Neuronal stem cell (in vitro differentiated cells): ENCODE data around the gene CFAP65.

Experiments used
- DNase-seq: peaks from one replicate; pipeline ENCODE4 v3.0.0-alpha.2; 2013; ENCODE audit warnings: low spot score
- H2AFZ ChIP-seq: one replicate; pipeline ENCODE4 v1.6.1; 2013; ENCODE audit warnings: mild to moderate bottlenecking, low read length, inconsistent platforms
- H2AK5ac ChIP-seq: 2 replicates; pipeline ENCODE4 v1.6.1; 2013; ENCODE audit warnings: low read depth, mild to moderate bottlenecking, inconsistent platforms, low read length, moderate library complexity, mixed read lengths
- H2BK120ac ChIP-seq: 2 replicates; pipeline ENCODE4 v1.6.1; 2013; ENCODE audit warnings: low read depth, mild to moderate bottlenecking, inconsistent platforms, low read length, moderate library complexity, mixed read lengths
- H2BK12ac ChIP-seq: one replicate; pipeline ENCODE4 v1.6.1; 2013; ENCODE audit warnings: low read length, inconsistent platforms
- H2BK15ac ChIP-seq: 2 replicates; pipeline ENCODE4 v1.6.1; 2013; ENCODE audit warnings: mild to moderate bottlenecking, low read length, inconsistent platforms, mixed read lengths
- H2BK5ac ChIP-seq: one replicate; pipeline ENCODE4 v1.6.1; 2013; ENCODE audit warnings: inconsistent platforms, mild to moderate bottlenecking, low read length, moderate library complexity
- H3K14ac ChIP-seq: one replicate; pipeline ENCODE4 v1.6.1; 2013; ENCODE audit warnings: low read length, inconsistent platforms
- H3K18ac ChIP-seq: 2 replicates; pipeline ENCODE4 v1.6.1; 2013; ENCODE audit warnings: low read length, inconsistent platforms
- H3K23ac ChIP-seq: 2 replicates; pipeline ENCODE4 v1.6.1; 2013; ENCODE audit warnings: low read depth, mild to moderate bottlenecking, mixed read lengths, low read length, inconsistent platforms; ENCODE audit not compliant: poor library complexity
- H3K27ac ChIP-seq: replicated peaks from 3 replicates; pipeline ENCODE4 v1.5.1; 2013; ENCODE audit warnings: low read length, inconsistent platforms
- H3K27me3 ChIP-seq, 3 experiments: 2 replicates each; pipeline ENCODE4 v1.6.1; 2013; ENCODE audit warnings: low read length in 3 of 3, mild to moderate bottlenecking in 2 of 3, inconsistent platforms in 1 of 3, low read depth in 1 of 3, mixed read lengths in 1 of 3, moderate library complexity in 1 of 3; ENCODE audit not compliant: control insufficient read depth in 3 of 3, insufficient read depth in 3 of 3
- H3K36me3 ChIP-seq, 2 donors: replicated peaks in 1 of 2; 2 replicates each; pipeline ENCODE4 v1.6.1; 2013; ENCODE audit warnings: low read length in 2 of 2; ENCODE audit not compliant: control insufficient read depth in 2 of 2, insufficient read depth in 2 of 2
- H3K4ac ChIP-seq: 2 replicates; pipeline ENCODE4 v1.6.1; 2013; ENCODE audit warnings: inconsistent platforms, mild to moderate bottlenecking, low read length, moderate library complexity
- H3K4me1 ChIP-seq, 2 donors: 1 replicate in 1 of 2; 2 replicates in 1 of 2; pipeline ENCODE4 v1.6.1; 2013; ENCODE audit warnings: low read length in 2 of 2, low read depth in 1 of 2; ENCODE audit not compliant: control insufficient read depth in 2 of 2, insufficient read depth in 1 of 2
- H3K4me2 ChIP-seq: one replicate; pipeline ENCODE4 v1.6.1; 2013; ENCODE audit warnings: mild to moderate bottlenecking, low read length, inconsistent platforms; ENCODE audit not compliant: insufficient read depth, poor library complexity, severe bottlenecking
- H3K4me3 ChIP-seq, 2 donors: 2 replicates each; pipeline ENCODE4 v1.5.1; 2013; ENCODE audit warnings: low read length in 2 of 2, mild to moderate bottlenecking in 2 of 2, inconsistent platforms in 1 of 2, moderate library complexity in 1 of 2
- H3K79me1 ChIP-seq: one replicate; pipeline ENCODE4 v1.6.1; 2013; ENCODE audit warnings: low read depth, mild to moderate bottlenecking, inconsistent platforms, low read length, moderate library complexity
- H3K9ac ChIP-seq: one replicate; pipeline ENCODE4 v1.6.1; 2013; ENCODE audit warnings: mild to moderate bottlenecking, low read depth, low read length, inconsistent platforms; ENCODE audit not compliant: poor library complexity
- H3K9me3 ChIP-seq, 2 donors: replicated peaks in 1 of 2; 2 replicates each; pipeline versions ENCODE3 to v1.6.1; 2013; ENCODE audit warnings: low read length in 2 of 2, mild to moderate bottlenecking in 2 of 2, inconsistent platforms in 1 of 2, low read depth in 1 of 2, mixed read lengths in 1 of 2, moderate library complexity in 1 of 2; ENCODE audit not compliant: control insufficient read depth in 2 of 2, insufficient read depth in 1 of 2
- H4K8ac ChIP-seq: one replicate; pipeline ENCODE4 v1.6.1; 2013; ENCODE audit warnings: low read depth, mild to moderate bottlenecking, inconsistent platforms, low read length, moderate library complexity
- H4K91ac ChIP-seq: one replicate; pipeline ENCODE4 v1.6.1; 2013; ENCODE audit warnings: low read length, low read depth, mild to moderate bottlenecking, inconsistent platforms; ENCODE audit not compliant: poor library complexity
- WGBS, 2 donors: extraction: QIAGEN DNeasy Blood & Tissue Kit; methylation state at CpG; one replicate each; pipeline ENCODE4 v1.1.7; 2013; ENCODE audit warnings: missing lambda C conversion rate in 2 of 2, mixed read lengths in 1 of 2; ENCODE audit not compliant: insufficient read length in 2 of 2, insufficient replicate concordance in 1 of 2; ENCODE audit errors: extremely low coverage in 2 of 2; 5-methylcytosine and 5-hydroxymethylcytosine counted together

CFAP65 gene

GRCh38 chr2:218995561-218995960 lies 45.8 kb downstream of the CFAP65 start:
- Histone ChIP-seq H3K9me3 (peaks cover 0 to 4% of the 10 kb centered on the region in 2 donors), H3K14ac (no peak overlapping the region), H2BK15ac (peak overlapping the region; percentile 83), H3K9ac (no peak overlapping the region), H3K27me3 (peaks cover 56 to 98% (median 95%) of the 10 kb centered on the region in 3 experiments), H3K79me1 (peaks cover 2% of the 10 kb centered on the region), H2AK5ac (peak overlapping the region; percentile 79), H2BK5ac (no peak overlapping the region), H2BK12ac (no peak overlapping the region), H4K91ac (no peak overlapping the region), H3K27ac (no peak overlapping the region), H3K4me3 (no peak overlapping the region), H4K8ac (no peak overlapping the region), H2AFZ (no peak overlapping the region), H3K36me3 (no peaks in the 10 kb centered on the region), H3K18ac (no peak overlapping the region), H3K4me2 (no peak overlapping the region), H3K23ac (peak overlapping the region; percentile 76), H3K4ac (peak overlapping the region; percentile 53), H2BK120ac (no peak overlapping the region), H3K4me1 (peaks cover 0 to 19% of the 10 kb centered on the region in 2 donors)
- no peak for DNase-seq
- no CpG with 5 or more reads among the region's 8 CpGs for WGBS, 2 donors

- Histone ChIP-seq H3K23ac (peak within 1 kb of the TSS; percentile 97), H3K4me1 (peaks cover 0 to 10% of the 10 kb centered on the region in 2 donors), H4K91ac (no peak within 1 kb of the TSS), H3K4me2 (peak within 1 kb of the TSS; percentile 23), H2AK5ac (no peak within 1 kb of the TSS), H3K9me3 (peaks cover 0 to 4% of the 10 kb centered on the region in 2 donors), H3K27ac (no peak within 1 kb of the TSS), H3K36me3 (no peaks in the 10 kb centered on the region), H2BK120ac (no peak within 1 kb of the TSS), H3K79me1 (peaks cover 2% of the 10 kb centered on the region), H3K14ac (peak within 1 kb of the TSS; percentile 2), H2BK12ac (no peak within 1 kb of the TSS), H3K18ac (peak within 1 kb of the TSS; percentile 48), H2BK15ac (no peak within 1 kb of the TSS), H2BK5ac (no peak within 1 kb of the TSS), H3K4me3 (peak within 1 kb of the TSS in 1 of 2 donors; percentile 5), H3K4ac (no peak within 1 kb of the TSS), H2AFZ (peak within 1 kb of the TSS; percentile 78), H3K27me3 (peaks cover 56 to 98% (median 97%) of the 10 kb centered on the region in 3 experiments), H3K9ac (peak within 1 kb of the TSS; percentile 70), H4K8ac (no peak within 1 kb of the TSS)
- WGBS, 2 donors, result no CpG with 5 or more reads among the region's 88 CpGs
- no peak for DNase-seq
Observed at GRCh38 chr2:218993345-218994315, 47.7 kb downstream of the CFAP65 start, which contains the start of gene CRYBA2. CRYBA2 (minus strand) TSS chr2:218993422; CDS start chr2:218993176, 246 bp downstream.

- no peak overlapping the region for H3K4me3 ChIP-seq
- DNase-seq, result no peak
- no peak overlapping the region for H3K4me2 ChIP-seq
Observed at GRCh38 chr2:218992703-218993344, 48.5 kb downstream of the CFAP65 start.

More at GRCh38 chr2:218992703-218993344, 48.5 kb downstream of the CFAP65 start:
- no peak overlapping the region for H3K4ac ChIP-seq
- H3K27ac ChIP-seq, result no peak overlapping the region
- H2BK5ac ChIP-seq, result no peak overlapping the region
- peak overlapping the region; percentile 70 for H3K9ac ChIP-seq
- peaks cover 0 to 4% of the 10 kb centered on the region in 2 donors for H3K9me3 ChIP-seq
- H2BK120ac ChIP-seq, result no peak overlapping the region
- H2BK12ac ChIP-seq, result no peak overlapping the region
- H3K79me1 ChIP-seq, result peaks cover 2% of the 10 kb centered on the region
- H4K8ac ChIP-seq, result no peak overlapping the region
- no peak overlapping the region for H2AK5ac ChIP-seq
- peaks cover 58 to 98% (median 97%) of the 10 kb centered on the region in 3 experiments for H3K27me3 ChIP-seq
- H3K18ac ChIP-seq, result peak overlapping the region; percentile 48
- H3K23ac ChIP-seq, result peak overlapping the region; percentile 97
- peaks cover 0 to 7% of the 10 kb centered on the region in 2 donors for H3K4me1 ChIP-seq
- peak overlapping the region; percentile 2 for H3K14ac ChIP-seq
- H4K91ac ChIP-seq, result no peak overlapping the region
- no CpG with 5 or more reads among the region's 44 CpGs for WGBS, 2 donors
- no peaks in the 10 kb centered on the region for H3K36me3 ChIP-seq
- H2BK15ac ChIP-seq, result no peak overlapping the region
- peak overlapping the region; percentile 78 for H2AFZ ChIP-seq
